HG03135 (cell line): Measurements from ENCODE around the gene HIBADH.

Experiments
- ATAC-seq: cut with Tn5 transposase; IDR thresholded peaks from one replicate; pipeline ENCODE4 v1.9.1; 2021; ENCODE audit warnings: mild to moderate bottlenecking, moderate library complexity; ENCODE audit not compliant: unreplicated experiment

HIBADH gene

DNA sequence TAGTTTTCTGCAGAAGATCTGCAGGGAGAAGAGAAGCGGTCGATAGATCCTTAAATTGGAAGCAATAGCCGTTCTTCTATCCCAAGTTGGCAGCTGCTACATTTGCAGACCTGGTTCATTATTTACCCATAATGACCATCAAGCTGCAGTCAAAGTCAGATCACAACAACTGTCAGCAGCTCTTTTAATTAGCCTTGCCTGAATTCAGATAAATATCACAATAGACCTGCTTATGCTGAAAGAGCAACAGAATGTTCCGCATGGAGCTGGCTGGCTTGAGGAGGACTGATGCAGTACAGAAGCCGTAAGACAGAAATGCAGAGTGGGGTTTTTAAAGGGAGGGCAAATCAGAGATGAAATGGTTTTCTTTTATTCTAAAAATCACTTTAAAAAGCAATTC lies 109.4 kb downstream of the HIBADH start:
- ATAC-seq: no peak

DNA sequence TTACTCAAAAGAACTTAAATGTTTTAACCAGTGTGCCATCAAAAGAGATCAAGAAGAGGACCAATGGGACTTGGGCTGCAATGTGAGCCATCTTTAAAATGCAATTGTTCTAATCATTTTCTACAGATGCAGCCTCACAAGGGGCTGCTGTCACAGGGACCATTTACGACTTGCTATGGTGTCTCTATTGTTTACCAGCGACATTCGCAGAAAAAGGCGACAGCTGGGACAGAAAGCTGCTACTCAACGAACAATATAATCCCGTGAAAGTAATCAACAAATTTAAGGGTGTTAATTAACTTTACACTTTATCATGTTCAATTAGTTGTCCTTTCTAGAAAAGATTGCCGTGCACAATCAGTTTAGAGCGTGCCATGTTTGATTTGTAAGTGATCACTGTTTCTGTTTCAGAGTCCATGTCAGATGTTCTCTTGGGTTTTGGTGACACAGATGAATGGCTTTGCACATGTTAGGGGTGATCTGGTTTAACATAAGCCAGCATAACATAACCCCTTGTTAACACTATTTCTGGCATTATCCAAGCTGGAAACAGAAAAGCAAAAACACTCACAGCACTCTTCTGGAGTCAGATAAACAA lies 110.8 kb downstream of the HIBADH start:
- no peak for ATAC-seq

DNA sequence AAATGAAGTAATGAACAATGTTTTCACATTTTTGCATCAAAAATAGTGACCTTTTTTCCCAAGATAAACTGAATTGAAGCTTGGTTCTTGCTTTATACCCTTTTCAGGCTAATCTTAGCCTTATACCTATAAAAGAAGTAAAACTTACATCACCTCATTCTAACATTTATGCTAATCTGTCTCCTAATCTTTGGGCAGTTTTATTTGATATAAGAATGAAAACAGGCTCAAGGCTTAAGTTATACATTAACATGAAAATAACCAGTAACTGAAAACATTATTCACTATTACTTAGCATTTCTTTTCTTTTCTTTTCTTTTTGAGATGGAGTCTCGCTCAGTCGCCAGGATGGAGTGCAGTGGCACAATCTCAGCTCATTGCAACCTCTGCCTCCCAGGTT lies 113.1 kb downstream of the HIBADH start:
- ATAC-seq: no peak

DNA sequence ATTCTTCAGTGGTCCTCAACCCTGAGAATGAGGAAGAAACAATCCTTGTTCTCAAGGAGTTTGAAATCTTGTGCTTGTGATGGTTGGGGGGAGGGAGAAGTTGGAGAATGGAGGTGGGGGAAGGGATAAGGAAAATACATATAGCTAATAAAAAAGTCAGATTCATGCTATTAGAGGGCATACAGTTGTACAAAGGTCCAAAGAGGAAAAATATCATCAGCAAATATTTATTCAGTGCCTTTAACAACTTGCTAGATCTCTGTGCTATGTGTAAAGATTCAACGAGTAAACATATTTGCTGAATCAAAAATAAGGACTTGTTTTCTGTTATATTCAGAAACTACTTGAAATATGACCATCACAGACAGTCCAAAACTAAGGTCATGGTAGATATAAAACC lies 114.4 kb downstream of the HIBADH start:
- ATAC-seq: no peak

DNA sequence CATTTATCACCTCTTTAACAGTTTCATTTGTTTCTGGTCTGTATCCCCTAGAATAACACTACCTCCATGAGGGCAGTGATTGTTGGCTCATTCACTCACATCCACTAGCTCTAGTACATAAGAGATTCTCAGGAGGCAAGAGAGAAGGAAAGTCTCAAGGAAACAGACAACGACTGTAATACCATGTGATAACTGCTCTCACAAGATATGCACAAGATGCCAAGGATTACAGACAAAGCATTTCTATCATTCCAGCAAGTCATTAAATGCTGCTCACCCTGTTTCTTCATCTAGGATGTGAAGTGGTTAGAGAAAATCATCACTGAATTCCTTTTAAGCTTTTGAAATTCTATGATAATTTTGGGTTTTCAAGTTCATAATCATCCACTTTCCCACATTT lies 115.3 kb downstream of the HIBADH start:
- ATAC-seq: no peak

DNA sequence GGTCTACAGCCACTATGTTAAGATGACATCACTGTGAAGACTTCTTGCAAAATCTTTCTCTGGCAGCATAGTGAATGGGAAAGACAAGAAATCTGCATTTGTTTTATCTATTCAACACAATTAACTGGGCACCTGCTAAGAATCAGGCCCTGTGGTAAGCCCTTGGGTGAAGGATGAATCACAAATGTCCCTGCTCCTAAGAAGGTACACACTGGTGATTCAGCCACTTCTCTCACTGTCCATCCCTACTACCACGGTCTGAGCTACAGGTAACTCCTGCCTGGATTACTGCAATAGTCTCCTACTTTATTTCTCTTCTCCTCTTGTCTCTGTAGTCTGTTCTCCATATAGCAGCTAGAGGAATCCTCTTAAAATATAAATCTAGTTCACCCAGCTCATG lies 116.1 kb downstream of the HIBADH start:
- ATAC-seq: no peak

DNA sequence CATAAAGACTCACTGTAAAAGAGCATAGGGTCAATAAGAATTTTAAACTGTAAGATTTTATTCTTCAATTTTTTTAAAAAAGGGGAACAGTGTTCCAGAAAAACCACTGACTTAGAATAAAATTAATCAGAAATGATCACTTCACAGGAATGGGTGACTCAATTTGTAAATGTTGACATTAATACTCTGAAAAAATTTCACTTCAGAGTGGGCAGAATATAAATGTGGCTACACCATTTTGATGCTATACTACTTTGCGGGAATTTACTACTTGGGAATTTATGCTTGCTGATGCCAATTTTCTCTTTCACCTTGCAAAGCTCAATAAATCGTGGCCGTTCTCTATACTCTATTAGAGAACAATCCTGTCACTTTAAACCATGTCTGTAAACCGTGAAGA lies 126.9 kb downstream of the HIBADH start:
- ATAC-seq: no peak

DNA sequence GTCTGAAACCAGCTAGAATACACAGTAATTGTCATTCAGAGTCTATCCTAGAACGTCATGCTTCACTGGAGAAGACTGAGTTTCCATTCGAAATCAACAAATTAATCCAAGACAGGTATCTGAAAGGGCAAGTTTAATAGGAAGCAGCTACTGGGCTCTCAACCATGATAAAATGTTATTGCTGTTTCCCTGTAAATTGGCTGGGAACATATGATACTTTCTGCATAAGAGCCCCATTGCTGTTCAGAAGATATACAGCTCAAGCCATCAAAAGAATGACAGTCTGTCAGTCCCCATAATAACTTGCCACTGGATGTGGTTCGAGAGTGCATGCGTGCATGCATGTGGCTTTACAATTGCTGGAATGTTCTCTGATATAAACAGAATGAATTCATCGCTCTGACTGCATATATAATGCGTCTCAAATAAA lies 129.0 kb downstream of the HIBADH start:
- ATAC-seq: no peak

DNA sequence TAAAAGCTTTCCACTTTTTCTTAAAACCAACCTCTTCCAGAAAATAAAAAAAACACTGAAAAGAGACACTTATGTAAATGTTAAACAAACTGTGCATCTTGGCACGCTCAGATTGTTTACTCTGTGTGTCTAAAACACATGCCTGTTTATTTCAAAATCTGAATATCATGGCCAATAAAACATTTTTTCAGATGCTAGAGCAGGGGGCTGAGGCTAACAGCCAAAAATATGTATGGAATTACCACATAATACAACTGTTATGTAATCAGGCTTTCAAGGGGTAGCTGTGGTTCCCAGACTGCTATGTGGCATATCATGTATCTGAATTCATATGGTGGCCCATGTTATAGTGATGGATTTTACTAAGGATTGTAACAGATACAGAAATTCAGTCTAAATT lies 130.4 kb downstream of the HIBADH start:
- no peak for ATAC-seq

DNA sequence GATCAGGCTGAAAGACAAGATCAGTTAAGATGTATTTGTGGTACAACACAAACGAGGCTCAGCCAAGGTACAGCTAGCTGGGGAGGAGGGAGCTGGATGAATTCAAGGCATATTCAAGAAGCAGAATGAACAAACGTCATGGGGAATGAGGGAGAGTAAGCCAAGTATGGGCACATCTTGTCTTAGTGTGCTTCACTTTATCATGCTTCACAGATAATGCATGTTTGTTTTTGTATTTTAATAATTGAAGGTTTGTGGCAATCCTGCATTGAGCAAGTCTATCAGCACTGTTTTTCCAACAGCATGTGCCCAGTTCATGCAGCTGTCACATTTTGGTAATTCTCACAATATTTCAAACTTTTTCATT lies 135.4 kb downstream of the HIBADH start:
- ATAC-seq: no peak

DNA sequence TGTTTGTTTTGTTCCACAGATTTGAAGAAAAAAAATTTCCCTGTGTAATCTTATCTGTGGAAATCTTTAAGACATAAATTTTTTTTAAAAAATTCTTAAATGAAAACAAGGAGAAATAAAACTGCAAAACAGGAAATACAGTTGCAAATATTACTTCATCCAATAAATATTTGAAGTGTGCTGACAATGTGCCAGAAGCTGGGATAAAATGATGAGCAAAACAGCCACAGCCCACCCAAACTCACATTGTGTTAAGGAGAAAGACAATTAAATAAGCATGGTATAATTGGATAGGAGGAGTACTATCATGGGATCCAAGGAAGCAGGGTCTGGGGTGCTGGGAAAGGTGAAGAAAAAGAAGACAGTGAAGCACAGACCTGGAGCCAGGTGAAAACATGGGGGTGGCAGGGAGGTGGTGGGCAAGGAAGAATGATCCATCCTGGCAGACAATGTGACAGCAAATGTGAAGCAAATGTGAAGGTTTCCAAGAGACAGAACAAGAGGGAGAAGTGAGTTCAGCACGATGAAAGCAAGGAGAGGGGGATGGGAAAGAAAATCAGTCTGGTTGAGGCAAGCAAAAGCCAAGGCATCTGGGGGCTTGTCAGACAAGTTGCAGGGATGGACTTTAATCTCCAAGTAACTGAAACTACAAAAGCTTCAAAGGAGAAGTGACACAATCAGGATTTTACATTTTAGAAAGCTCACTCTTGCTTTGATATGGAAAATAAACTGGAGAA lies 135.9 kb downstream of the HIBADH start:
- no peak for ATAC-seq

DNA sequence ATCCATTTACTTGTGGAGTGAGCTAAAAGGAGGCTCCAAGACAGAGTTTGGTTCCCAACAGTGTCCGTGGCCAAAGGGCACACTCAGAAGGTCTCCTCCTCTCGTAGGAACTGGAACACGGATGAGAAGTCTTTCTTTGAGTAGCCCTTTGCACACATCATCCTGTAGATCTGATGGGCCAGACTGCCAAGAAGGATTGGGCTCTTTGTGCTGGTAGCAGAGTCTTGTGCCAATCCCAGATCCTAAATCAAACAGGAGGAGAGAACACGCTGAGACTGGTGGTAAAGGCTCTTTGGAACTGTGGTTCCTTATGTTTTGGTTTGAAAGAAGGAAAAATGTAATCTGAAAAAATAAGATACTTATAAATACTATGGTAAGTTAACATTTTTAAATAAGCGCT lies 136.6 kb downstream of the HIBADH start:
- no peak for ATAC-seq

DNA sequence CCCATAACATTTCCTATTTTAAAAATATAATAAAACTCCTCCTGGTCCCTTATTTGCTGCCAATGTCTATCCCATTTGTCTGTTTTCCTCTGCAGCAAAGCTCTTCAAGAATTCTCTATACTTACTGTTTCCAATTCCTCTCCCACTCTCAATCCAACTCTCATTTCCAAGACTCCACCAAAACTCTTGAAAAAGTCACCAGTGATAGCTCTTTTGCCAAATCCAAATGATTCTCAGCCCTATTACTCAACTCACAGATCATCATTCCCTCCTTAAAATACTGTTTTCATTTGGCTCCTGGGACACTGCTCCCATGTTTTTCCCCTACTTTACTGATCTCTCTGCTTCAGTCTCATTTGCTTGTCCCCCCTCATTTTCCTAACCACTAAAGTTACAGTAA lies 139.4 kb downstream of the HIBADH start:
- ATAC-seq: no peak

DNA sequence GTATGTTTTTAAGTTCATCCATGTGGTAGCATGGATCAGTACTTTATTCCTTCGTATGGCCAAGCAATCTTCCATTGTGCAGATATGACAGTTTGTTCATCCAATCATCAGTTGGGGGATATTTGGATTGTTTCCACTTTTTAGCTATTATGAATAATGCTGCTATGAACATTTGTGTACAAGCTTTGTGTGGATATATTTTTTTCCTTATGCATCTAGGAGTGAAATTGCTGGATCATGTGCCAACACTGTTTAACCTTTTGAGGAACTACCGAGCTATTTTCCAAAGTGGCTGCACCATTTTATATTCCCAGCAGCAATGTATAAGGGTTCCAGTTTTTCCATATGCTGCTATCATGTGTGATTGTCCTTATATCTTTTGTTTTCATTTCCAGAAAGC lies 140.1 kb downstream of the HIBADH start:
- ATAC-seq: no peak

DNA sequence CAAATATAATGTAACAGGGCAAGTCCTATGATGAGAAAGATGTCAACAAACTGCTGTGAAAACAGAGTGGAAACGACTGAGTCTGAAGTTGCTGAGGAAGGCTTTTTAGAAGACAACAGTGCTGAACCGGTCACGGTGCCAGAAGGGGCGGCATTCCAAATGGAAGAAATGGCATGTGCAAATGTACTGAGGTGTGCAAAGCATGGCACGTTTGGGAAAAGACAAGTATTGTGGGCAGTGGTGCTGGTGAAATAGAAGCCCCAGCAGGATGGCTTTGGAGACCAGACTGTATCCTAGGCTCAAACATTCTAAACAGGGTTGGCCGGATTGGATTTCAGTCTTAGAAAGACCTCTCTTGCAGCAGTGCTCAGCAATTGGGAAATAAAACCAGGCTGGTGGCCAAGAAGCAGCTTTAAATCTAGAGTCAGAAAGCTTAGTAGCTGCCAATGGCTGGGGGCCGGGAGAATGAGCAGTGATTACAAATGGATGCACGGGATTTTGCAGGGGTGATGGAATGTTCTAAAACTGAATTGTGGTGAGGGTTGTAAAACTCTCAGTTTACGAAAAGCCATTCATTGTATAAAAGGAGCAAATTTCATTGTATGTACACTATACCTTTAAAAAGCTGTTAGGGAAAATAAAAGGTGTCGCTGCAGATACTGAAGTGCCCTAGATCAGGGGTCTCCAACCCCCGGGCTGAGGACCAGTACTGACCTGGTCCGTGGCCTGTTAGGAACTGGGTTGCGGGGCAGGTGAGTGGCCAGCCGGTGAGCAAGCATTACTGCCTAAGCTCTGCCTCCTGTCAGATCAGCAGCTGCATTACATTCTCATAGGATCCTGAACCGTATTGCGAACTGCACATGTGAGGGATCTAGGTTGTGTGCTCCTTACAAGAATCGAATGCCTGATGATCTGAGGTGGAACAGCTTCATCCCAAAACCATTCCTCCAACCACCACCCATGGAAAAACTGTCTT lies 141.6 kb downstream of the HIBADH start:
- ATAC-seq: no peak

DNA sequence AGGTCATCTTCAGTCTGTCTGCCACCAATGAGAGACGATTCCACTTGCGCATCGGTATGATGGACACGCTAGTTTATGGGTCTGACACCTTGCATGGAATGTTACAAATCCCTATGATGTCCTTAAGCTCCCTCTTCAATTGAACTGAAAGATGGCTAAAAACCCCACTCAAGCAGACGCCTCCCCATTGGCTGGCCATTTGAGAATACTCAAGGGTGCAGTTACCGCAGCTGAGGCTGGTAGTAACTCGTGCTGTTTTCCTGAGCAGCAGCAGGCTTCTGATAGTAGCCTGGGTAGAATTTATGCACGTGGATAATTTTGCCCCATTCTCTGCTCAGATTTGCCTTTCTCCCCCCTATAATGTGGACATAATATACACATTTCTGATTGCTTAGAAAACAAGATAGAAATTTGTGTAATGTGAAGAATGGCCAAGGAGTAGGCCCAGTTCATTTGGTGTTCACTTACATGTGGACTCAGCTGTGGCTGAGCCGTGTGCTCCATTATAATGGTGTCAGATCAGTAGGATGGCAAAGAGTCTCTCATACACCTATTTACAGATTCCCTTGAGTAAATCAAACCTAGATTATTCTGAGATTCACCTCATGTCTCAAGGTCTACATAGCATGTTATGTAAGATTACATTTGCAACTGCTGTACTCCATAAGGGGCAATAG lies 142.8 kb downstream of the HIBADH start:
- ATAC-seq: no peak

DNA sequence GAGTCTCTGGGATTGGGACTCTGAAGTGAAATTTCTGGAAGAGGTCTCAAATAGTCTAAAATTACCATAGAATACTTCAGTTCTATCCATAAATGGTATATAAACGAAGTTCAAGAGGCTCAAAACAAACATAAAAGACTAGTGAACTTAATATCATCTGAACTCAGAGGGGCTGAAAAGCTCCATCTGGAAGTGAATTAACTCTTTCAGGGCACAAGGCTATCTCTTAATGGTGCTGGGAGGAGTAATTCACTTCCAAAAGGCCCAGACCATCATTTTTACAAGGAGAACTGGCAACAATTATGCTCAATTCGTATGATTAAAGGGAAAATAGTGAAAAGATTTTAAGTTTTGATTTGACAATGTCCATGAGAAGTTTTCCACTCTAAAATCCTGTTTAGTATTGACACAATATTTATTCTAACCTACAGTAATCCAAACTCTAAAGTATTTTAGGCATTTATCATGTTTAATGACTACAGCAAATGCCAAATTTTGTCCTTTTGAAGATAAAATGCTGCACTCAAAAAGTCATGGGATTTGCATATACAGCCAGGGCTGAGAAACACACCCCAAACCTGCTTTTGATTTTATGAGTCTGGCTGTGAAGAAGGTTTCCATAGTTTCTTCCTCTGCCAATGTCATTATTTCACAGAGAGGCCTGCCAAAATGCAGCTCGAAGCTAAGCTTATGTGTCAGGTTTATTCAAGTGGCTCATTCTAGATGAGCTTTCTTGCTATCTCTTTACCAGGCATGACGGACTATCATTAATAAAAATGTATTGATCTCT lies 143.9 kb downstream of the HIBADH start:
- ATAC-seq: no peak

DNA sequence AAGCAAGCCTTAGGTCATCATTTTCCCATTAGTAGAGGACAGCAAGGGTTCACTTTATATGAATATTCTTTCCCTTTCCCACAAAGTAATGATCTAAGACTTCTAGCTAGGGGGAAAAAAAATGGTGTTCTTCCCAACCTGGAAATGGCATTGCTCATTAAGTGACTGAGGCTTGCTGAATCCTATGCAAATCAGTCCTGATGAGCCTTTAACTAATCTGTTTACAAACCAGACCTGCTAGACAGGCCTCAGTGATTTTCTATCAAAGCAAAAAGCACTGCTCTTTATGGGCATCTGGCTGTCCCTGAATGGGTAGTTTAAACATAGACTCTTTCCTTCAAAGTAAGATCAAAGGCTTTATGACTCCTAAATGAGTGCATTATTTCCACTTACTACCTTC lies 146.3 kb downstream of the HIBADH start:
- ATAC-seq: no peak

DNA sequence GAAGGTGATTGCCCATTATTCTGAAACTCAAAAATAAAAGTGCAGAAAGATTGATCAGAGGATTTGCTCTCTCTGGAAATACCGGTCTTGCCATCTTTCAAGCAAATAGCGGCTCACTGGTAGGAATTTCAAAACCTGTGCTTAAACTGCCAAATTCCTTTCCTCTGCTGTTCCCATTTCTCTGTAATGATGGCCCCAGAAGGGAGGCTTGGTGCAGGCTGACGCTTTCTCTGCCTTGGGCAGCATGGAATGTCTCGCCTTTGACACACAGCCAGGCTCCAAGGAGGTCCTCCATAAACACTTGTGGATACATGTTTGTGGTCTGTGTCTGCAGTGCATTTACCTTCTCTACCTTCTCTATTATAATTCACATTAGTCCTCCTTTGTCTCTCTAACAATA lies 146.8 kb downstream of the HIBADH start:
- ATAC-seq: no peak

DNA sequence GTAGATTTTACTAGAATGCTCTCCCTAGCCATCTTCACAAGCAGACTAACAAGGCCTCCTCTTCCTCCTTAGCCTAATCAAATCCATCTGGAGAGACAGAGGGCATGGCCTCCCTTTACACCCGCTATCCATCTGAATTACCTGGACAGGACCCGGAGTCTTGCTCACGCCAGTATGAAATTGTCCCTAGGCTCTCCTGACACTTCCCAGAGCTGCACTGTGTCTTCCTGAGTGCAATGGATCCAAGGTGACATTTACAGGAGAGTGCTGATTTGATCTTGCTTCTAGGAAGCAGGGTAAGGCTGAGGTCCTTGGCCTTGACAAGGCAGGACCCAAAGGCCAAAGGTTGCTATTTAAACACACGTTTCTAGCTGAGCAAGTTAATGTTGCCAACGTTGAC lies 147.8 kb downstream of the HIBADH start:
- no peak for ATAC-seq
